GM19324 (cell line): ENCODE data around the gene CROCC2.

Source experiments
- ATAC-seq: cut with Tn5 transposase; IDR thresholded peaks from one replicate; pipeline ENCODE4 v1.9.1; 2021; ENCODE audit warnings: mild to moderate bottlenecking, moderate library complexity; ENCODE audit not compliant: unreplicated experiment, low FRiP score

CROCC2 gene

GRCh38 chr2:240906141-240906910 lies at the start of gene CROCC2:
TSS of gene CROCC2 (plus strand) at chr2:240906336. CDS start at chr2:240906514, 178 bp downstream.
- ATAC-seq, result no peak

- ATAC-seq, result no peak
Observed at GRCh38 chr2:240857039-240858008, 48.8 kb upstream of the CROCC2 start.

- no peak for ATAC-seq
Observed at GRCh38 chr2:240858321-240858720, 47.8 kb upstream of the CROCC2 start.

- ATAC-seq, result no peak
Observed at GRCh38 chr2:240858871-240859270, 47.3 kb upstream of the CROCC2 start.

- no peak for ATAC-seq
Observed at GRCh38 chr2:240861547-240861946, 44.6 kb upstream of the CROCC2 start.

- ATAC-seq, result no peak
Observed at GRCh38 chr2:240864475-240864874, 41.7 kb upstream of the CROCC2 start.

- no peak for ATAC-seq
Observed at GRCh38 chr2:240865391-240865790, 40.7 kb upstream of the CROCC2 start.

GRCh38 chr2:240868286-240869108 lies 37.6 kb upstream of the CROCC2 start, which contains the start of gene AGXT:
TSS of gene AGXT (plus strand) at chr2:240868824. CDS start at chr2:240868866, 42 bp downstream.
- ATAC-seq, result no peak

- ATAC-seq, result no peak
Observed at GRCh38 chr2:240869109-240869955, 36.8 kb upstream of the CROCC2 start.

- no peak for ATAC-seq
Observed at GRCh38 chr2:240869956-240870875, 35.9 kb upstream of the CROCC2 start.

- no peak for ATAC-seq
Observed at GRCh38 chr2:240871071-240871958, 34.8 kb upstream of the CROCC2 start.

- no peak for ATAC-seq
Observed at GRCh38 chr2:240872317-240873097, 33.6 kb upstream of the CROCC2 start.

GRCh38 chr2:240873098-240873788 lies 32.9 kb upstream of the CROCC2 start:
- ATAC-seq, result no peak

- no peak for ATAC-seq
Observed at GRCh38 chr2:240873805-240874714, 32.1 kb upstream of the CROCC2 start.

GRCh38 chr2:240874715-240875227 lies 31.4 kb upstream of the CROCC2 start:
- ATAC-seq, result no peak
